Colonic mucosa (tissue), 4 donors: Measurements from ENCODE around the gene CACNG4. TPM values are rescaled to one million over a fixed set of nuclear protein-coding genes. Genes with fewer than 3 reads are reported as not detected.

Source experiments
- DNase-seq: peaks from one replicate; pipeline ENCODE4 v3.0.0-alpha.2; 2020
- H3K27ac ChIP-seq: fragments of 200-600 bp; one replicate; pipeline ENCODE4 v1.8.0; 2021
- H3K27me3 ChIP-seq: fragments of 200-600 bp; one replicate; pipeline ENCODE4 v1.8.0; 2021
- H3K36me3 ChIP-seq: fragments of 200-600 bp; one replicate; pipeline ENCODE4 v1.8.0; 2021
- H3K4me1 ChIP-seq: fragments of 200-600 bp; one replicate; pipeline ENCODE4 v1.8.0; 2021; ENCODE audit warnings: mild to moderate bottlenecking
- H3K4me3 ChIP-seq: fragments of 200-600 bp; one replicate; pipeline ENCODE4 v1.8.0; 2021
- H3K9ac ChIP-seq, 2 donors: one replicate each; pipeline ENCODE4 v1.7.0; 2013; ENCODE audit warnings: control low read depth in 2 of 2, low read depth in 2 of 2, low read length in 2 of 2
- H3K9me3 ChIP-seq: fragments of 200-600 bp; one replicate; pipeline ENCODE4 v1.8.0; 2021
- intact Hi-C: fragments of 100-400 bp; cut with DNase I; formaldehyde crosslinking; loops from one replicate; pipeline ENCODE4 v1.14.1; 2022
- total RNA-seq, 2 donors: library from RNA; stranded (reverse); fragmentation: NEBNext Ultra II Directional in 1 of 2; extraction: Animal tissue kit (Norgen Biotek cat#: 25700) in 1 of 2; gene quantifications; one replicate each; pipeline ENCODE4 v1.2.1, GENCODE V29; 2021
- TF ChIP-seq, protein P1 (sequence below): fragments of 200-600 bp; IDR thresholded peaks from one replicate; pipeline ENCODE4 v1.8.0; 2022; ENCODE audit warnings: antibody characterized with exemption, mild to moderate bottlenecking
- donor health status: healthy.
- donor health status: DM: no; HTN: no; CAD: no.
- donor health status: DM: no; HTN: no; CAD: no.

The CACNG4 gene
- total RNA-seq, 2 donors from 2014 or later = 0.20 to 0.35 TPM

DNA sequence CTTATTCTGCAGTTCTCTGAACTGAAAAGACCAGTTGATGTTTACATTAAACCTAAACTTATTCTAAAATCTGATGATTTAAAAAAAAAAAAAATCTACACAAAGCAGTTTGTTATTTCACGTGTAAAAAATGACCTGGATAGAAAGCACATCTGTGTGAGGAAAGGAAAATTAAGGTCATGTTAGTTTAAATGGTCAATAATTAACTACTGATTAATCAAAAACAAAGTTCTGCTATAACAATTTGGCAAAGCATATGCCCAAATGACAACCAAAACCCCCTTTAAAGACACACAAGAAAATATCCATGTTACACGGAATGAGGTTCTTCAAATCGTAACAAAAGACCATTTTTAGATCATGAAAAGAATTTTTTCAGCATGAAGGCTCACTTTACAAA is 110.3 kb downstream of the CACNG4 start:
- H3K9me3 ChIP-seq = no peaks in the 10 kb centered on the region
- no peak overlapping the region for H3K4me3 ChIP-seq
- H3K9ac ChIP-seq = no peak overlapping the region
- no peaks in the 10 kb centered on the region for H3K36me3 ChIP-seq
- H3K27me3 ChIP-seq = no peaks in the 10 kb centered on the region
- intact Hi-C loops = no loop called here
- TF ChIP-seq, protein P1, sequence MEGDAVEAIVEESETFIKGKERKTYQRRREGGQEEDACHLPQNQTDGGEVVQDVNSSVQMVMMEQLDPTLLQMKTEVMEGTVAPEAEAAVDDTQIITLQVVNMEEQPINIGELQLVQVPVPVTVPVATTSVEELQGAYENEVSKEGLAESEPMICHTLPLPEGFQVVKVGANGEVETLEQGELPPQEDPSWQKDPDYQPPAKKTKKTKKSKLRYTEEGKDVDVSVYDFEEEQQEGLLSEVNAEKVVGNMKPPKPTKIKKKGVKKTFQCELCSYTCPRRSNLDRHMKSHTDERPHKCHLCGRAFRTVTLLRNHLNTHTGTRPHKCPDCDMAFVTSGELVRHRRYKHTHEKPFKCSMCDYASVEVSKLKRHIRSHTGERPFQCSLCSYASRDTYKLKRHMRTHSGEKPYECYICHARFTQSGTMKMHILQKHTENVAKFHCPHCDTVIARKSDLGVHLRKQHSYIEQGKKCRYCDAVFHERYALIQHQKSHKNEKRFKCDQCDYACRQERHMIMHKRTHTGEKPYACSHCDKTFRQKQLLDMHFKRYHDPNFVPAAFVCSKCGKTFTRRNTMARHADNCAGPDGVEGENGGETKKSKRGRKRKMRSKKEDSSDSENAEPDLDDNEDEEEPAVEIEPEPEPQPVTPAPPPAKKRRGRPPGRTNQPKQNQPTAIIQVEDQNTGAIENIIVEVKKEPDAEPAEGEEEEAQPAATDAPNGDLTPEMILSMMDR = no peak
- H3K4me1 ChIP-seq = no peaks in the 10 kb centered on the region
- H3K27ac ChIP-seq = no peak overlapping the region
- no peak for DNase-seq

DNA sequence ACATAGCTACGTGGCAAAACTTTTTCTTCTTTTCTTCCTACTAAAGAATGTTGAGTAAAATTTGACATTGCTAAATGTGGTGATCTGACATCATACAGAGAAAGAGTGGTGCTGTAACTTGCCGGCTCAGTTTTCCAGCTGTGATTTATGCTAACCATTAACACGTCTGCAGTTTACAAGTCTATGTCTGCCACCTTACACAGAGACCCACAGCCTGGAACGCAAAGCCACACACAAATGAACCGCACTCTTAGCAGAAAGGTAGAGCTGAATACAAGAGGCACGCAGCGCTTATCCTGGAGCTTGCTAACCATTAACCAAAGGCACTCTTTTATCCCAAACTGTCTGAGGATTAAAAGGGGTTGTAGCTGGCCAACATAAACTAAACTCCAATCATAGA is 111.8 kb downstream of the CACNG4 start:
- TF ChIP-seq, protein P1 = no peak
- DNase-seq = peak; percentile 40
- no peak overlapping the region for H3K9ac ChIP-seq
- H3K27me3 ChIP-seq = no peaks in the 10 kb centered on the region
- no peak overlapping the region for H3K4me3 ChIP-seq
- no peaks in the 10 kb centered on the region for H3K36me3 ChIP-seq
- intact Hi-C loops = no loop called here
- no peak overlapping the region for H3K27ac ChIP-seq
- H3K4me1 ChIP-seq = no peaks in the 10 kb centered on the region
- no peaks in the 10 kb centered on the region for H3K9me3 ChIP-seq

DNA sequence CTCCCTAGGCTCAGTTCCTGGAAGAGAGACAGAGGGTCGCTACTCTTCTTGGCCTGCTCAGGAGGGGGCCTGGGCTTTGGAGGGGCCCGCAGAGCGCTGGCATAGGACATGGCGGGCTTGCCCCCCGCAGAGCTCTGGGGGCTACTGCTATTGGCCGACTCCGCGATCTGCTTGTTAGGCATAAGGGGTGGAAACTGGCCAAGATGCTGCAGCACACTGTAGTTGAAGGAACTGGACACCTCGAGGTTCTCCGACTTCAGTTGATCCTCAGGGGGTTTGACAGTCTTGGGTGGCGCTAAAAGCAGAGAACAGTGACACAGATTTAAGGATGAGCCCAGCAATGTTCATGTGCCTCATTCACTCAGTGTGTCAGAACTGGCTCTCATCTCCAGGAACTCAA is 113.8 kb downstream of the CACNG4 start:
- no peak for DNase-seq
- TF ChIP-seq, protein P1 = no peak
- Histone ChIP-seq H3K27me3 (no peaks in the 10 kb centered on the region), H3K4me3 (no peak overlapping the region), H3K9ac (no peak overlapping the region), H3K4me1 (no peaks in the 10 kb centered on the region), H3K9me3 (no peaks in the 10 kb centered on the region), H3K27ac (no peak overlapping the region), H3K36me3 (no peaks in the 10 kb centered on the region)
- intact Hi-C loops = no loop called here

DNA sequence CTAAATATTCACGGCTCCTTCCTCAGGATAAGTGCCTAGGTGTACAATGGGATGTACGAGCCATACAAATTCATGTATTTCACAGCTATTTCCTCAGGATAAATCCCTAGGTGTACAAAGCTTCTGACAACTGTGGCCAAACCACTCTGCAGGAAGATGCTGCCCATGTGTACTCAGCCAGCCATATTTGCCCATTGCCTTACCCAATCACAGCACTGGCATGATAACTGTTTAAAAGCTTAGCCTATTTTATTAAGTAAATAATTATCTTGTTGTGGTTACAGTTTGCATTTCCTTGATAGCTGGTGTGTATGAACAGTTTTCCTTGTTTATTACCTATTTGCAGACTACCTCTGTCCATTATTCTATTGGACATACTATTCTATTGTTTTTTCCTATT is 115.0 kb downstream of the CACNG4 start:
- H3K36me3 ChIP-seq = no peaks in the 10 kb centered on the region
- H3K4me1 ChIP-seq = no peaks in the 10 kb centered on the region
- no peak overlapping the region for H3K9ac ChIP-seq
- no peaks in the 10 kb centered on the region for H3K9me3 ChIP-seq
- H3K4me3 ChIP-seq = no peak overlapping the region
- H3K27me3 ChIP-seq = no peaks in the 10 kb centered on the region
- TF ChIP-seq, protein P1 = no peak
- no peak overlapping the region for H3K27ac ChIP-seq
- intact Hi-C loops = no loop called here
- no peak for DNase-seq

DNA sequence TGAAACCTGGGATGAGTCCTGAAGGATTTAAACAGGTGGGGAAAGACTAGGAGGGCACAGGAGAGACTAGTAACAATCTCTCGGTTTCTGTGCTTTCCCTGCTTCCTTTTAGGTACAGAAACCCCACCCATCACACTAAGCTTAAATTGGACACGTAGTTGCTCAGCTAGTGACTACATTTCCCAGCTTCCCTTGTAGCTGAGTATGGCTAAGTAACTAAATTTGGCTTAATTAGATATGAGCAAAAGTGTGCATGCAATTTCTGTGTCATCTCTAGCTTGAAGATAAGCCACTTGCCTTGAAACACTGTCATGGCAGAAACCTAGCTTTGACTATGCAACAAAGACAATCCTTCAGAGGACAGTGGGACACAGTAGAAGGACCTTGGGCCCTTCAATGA is 116.3 kb downstream of the CACNG4 start:
- Histone ChIP-seq H3K36me3 (no peaks in the 10 kb centered on the region), H3K4me3 (no peak overlapping the region), H3K27ac (no peak overlapping the region), H3K27me3 (no peaks in the 10 kb centered on the region), H3K4me1 (no peaks in the 10 kb centered on the region), H3K9me3 (no peaks in the 10 kb centered on the region), H3K9ac (no peak overlapping the region)
- intact Hi-C loops = no loop called here
- TF ChIP-seq, protein P1 = no peak
- DNase-seq = no peak

DNA sequence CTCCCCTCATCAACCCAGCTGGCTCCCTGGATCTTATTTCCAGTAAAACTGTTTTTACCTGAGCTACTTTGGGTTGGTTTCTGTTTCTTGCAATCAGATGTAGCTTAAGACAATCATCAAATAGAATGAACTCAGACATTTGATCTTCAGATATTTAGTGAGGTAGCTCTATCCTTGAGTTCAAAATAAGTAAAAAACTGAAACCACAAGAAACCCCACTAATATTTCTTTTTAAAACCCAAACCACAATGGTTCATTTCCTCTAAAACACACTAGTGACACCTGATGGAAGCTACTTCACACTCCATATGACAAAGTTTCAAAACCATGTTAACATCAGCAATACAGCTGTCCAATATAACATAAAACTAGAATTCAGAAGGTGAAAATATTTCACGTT is 117.6 kb downstream of the CACNG4 start:
- DNase-seq = no peak
- no peaks in the 10 kb centered on the region for H3K36me3 ChIP-seq
- no peak overlapping the region for H3K9ac ChIP-seq
- TF ChIP-seq, protein P1 = no peak
- intact Hi-C loops = no loop called here
- no peaks in the 10 kb centered on the region for H3K27me3 ChIP-seq
- no peaks in the 10 kb centered on the region for H3K4me1 ChIP-seq
- H3K9me3 ChIP-seq = no peaks in the 10 kb centered on the region
- no peak overlapping the region for H3K4me3 ChIP-seq
- H3K27ac ChIP-seq = no peak overlapping the region
